Activated naive CD8-positive, alpha-beta T cell treated with anti-CD3 and anti-CD28 coated beads, Interleukin-2, amount 50 U/mL, for 16 hours (primary cell): ENCODE measurements around the gene SPIRE2.
"Not testable (repeated sequence)": the region's sequence is repeated elsewhere in the genome, so short reads cannot be mapped to it uniquely, and the experiment has no call there.

ENCODE experiments used
- DNase-seq: peaks from one replicate; pipeline ENCODE4 v3.0.0-alpha.2; 2020; ENCODE audit warnings: low read depth, low spot score

Gene SPIRE2

DNA sequence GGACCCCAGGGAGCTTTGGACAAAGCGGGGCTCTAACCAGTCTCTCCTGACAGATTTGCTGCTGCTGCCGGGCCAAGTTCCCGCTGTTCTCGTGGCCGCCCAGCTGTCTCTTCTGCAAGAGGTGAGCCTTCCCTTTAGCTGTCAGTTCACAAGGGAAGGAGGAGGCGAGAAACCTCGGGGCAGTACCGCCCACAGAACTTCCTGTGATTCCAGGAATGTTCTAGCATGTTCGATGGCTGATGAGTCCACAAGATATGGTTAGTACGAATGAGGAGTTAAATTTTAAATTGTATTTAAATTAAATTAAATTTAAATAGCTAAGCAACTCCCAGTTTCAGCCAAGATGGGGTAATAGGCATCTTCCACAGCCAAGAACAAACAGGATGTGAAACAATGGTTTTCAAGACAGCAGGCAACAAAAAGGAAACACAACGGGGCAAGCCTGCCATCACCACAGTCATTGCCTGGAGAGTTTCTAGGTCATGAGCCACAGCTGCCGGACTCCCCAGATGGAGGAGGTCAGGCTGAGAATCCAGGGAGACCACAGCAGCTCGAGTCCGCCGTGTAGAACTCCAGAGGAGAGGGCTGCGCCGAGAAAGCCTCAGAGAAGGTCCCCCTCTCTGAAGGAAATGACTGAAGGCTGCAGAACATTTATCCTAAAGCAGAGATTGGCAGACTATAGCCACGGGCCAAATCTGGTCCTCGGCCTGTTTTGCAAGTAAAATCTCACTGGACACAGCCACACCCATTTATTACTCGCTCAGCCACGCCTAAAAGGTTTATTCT is 35.7 kb downstream of the SPIRE2 start:
- no peak for DNase-seq

DNA sequence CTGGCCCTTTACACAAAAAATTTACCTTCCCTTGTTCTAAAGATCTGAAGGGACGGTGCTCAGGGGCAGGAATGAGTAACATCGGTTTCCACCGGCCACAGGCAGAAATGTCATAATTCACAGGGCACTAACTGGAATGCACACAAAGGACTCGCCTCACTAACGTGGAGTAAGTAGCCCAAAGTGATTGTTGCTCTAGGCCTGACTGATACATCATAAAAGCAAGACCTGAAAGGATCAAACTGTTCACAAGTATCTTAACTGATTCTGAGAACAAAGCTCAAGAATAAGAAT is 36.2 kb downstream of the SPIRE2 start:
- no peak for DNase-seq

DNA sequence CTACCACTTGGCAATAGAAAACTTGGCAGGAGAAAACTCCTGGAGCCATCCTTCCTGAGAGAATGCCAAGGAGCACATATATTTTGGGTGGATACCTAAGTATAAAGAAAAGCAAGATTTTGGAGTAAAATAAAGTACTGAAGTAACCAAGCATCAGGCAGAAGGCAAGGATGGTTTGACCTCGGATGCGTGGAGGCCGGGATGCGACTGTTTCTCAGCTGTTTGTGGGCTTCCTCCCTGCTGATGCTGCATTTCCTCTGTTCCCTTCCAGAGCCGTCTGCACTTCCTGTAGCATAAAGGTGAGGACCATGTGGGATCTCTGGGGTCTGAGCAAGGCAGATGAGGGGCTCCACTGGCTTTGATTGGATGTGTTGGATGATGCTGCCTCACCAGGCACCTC is 39.6 kb downstream of the SPIRE2 start:
- DNase-seq: no peak

DNA sequence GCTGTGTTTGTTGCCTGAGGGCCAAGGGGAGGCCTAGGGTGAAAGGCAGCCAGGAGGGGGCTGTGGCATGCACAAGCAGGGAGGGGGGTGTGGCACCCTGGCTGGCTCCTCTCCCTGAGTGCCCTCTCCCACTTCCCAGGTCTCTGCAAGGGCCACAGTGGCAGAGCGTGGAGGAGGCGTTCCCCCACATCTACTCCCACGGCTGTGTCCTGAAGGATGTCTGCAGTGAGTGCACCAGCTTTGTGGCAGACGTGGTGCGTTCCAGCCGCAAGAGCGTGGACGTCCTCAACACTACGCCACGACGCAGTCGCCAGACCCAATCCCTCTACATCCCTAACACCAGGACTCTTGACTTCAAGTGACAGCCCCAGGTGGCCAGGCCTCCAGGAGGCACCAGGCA is 41.6 kb downstream of the SPIRE2 start:
- no peak for DNase-seq

DNA sequence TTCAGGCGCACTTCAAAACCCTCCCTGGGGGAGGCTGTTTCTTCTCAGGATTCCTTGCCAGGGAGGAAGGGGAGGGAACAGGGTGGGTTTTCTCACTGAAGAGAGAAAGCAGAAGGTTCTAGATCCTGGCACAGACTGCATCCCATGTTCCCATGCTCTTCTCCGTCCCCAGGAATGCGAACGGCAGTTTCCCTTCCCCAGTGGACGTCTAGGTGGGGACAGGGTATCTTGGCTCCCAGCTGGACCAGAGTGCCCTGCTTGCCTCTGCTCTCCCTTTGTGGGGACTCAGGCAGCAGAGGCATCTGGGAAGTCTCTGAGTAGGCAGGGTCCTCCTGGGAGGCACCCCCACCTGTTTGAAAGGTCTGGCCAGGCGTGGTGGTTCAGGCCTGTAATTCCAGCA is 42.2 kb downstream of the SPIRE2 start:
- no peak for DNase-seq

DNA sequence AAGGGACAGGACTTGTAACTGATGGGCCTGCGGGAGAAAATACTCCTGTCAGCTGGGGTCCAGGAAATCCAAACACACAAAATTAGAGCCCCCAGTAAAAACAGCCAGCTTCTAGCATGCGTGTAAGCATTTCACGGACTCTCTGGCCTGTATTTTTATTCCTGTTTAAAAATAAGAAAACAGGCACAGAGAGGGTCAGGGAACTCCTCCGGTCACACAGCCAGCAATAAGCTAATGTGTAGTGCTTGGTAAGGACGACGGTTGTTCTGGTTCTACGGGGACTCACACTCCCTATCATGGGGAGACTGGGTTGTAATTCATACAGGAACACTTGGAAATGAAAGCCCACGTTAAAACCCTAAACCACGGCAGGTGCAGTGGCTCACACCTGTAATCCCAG is 43.6 kb downstream of the SPIRE2 start:
- DNase-seq: no peak

DNA sequence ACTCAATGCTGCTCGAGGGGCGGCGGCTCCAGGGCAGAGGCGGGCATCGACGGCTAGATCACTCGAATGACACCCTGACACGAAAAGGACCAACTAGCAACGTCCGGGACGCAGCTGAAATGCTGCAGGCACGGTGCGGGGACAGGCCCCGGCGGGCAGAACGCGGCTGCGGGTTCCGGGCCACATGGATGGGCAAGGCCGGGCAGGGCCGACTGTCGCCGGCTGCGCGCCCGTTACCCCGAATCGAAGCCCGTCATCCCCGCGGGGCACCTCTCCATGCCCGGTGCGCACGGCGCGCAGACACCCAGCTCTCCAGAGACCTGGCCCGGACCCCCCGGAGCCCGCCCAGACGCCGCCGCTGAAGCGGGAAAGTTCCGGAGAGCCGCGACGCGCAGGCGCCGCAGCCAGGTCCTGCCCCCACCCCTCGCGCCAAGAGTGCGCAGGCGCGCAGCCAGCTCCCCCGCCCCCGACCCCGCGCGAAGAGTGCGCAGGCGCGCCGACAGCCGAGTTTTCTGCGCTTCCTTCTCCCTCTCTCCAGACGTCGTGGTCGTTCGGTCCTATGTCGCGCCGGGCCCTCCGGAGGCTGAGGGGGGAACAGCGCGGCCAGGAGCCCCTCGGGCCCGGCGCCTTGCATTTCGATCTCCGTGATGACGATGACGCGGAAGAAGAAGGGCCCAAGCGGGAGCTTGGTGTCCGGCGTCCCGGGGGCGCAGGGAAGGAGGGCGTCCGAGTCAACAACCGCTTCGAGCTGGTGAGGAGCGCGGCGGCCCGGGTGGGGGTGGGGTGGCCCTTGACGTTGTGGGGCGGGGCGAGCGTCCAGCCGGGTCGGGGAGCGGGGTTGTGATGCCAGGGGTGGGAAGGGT is 45.1 kb downstream of the SPIRE2 start, which contains the start of gene TCF25:
TCF25 (plus strand) TSS at position 484 of the 863 bp plus-strand sequence; CDS start at position 560, 76 bp downstream.
- DNase-seq: peak; percentile 68

DNA sequence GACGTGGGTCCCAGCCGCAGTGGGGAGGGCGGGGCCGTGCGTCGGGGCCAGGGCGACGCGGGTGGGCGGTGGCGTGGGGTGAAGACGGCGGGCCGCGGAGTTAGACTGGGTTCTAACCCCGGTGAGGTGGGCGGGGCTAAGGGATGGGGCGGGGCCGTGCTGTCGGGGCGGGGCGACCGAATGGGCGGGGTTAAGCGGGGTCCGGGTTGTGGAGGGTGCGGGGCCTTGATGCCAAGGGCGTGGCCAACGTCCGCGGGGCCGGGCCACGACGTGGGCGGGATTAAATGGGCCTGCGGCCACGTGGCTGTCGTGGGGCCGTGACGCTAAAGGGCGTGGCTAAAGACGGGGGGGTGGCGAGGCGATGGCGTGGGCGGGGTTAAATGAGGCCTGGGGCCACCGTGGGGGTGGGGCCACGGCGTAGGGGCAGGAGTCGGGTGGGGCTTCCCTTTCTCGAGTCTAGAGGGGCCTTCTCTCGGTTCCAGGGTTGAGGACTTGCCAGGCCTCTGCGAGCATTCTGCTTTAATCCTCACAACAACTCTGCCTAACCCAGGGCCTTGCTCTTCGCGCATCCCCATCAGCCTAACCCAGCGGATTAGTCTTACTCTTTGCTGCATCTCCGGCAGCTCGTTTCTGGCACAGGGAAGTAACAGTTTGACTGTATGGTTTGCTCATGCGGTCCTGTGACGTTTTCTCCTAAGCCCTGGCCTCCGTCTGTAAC is 45.9 kb downstream of the SPIRE2 start:
- peak; percentile 87 for DNase-seq

DNA sequence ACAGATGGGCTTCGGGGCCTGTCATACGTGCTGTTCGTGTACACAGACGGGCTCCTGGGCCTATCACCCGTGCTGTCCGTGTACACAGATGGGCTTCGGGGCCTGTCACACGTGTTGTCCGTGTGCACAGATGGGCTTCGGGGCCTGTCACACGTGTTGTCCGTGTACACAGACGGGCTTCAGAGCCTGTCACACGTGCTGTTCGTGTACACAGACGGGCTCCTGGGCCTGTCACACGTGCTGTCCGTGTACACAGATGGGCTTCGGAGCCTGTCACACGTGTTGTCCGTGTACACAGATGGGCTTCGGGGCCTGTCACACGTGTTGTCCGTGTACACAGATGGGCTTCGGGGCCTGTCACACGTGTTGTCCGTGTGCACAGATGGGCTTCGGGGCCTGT is 50.8 kb downstream of the SPIRE2 start:
- DNase-seq: not testable (repeated sequence)

DNA sequence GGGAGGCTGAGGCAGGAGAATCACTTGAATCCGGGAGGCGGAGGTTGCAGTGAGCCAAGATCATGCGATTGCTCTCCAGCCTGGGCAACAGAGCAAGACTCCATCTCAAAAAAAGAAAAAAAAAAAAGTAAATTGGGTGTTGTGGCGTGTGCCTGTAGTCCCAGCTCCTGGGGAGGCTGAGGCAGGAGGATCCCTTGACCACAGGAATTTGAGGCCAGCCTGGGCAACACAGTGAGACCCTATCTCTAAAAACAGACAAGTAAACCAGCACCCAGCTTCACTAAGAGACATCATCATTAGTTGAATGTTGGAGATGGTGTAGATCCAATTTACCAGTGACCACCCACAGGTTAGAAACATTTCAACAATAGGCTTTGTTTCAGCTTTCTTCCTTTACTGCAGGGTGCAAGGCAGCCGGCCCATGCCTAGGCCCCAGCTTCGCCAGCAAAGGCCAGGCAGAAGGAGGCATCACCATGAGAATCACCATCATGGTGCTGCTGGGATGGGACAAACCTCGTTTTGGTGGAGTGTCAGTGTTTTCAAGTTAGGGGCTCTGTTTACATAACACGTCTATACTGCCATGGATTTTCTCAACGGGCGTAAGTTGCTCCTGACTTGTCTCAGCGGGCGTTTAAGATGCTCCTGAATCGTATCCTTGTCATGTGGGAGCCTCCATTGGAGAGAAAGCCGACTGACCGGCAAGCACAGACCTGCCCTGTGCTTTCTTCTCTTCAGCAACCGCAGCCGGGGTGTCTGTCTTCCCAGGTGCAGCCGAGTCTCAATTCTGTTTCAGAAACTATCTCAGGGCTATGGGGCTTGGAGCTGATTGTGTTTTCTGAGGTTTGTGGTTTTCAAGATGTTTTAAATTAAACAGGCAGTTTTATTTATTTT is 52.4 kb downstream of the SPIRE2 start:
- no peak for DNase-seq

DNA sequence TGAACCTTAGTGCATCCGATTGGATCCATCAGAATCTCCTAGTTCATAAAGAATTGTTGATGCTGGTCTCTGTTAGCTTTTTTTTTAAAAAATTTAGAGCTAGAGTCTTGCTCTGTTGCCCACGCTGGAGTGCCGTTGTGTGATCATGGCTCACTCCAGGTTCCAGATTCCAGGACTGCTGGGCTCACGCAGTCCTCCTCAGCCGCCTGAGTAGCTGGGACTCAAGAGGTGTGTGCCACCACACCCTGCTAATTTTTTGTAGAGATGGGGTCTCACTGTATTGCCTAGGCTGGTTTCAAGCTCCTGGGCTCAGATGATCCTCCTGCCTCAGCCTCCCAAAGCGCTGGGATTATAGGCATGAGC is 53.1 kb downstream of the SPIRE2 start:
- DNase-seq: no peak

DNA sequence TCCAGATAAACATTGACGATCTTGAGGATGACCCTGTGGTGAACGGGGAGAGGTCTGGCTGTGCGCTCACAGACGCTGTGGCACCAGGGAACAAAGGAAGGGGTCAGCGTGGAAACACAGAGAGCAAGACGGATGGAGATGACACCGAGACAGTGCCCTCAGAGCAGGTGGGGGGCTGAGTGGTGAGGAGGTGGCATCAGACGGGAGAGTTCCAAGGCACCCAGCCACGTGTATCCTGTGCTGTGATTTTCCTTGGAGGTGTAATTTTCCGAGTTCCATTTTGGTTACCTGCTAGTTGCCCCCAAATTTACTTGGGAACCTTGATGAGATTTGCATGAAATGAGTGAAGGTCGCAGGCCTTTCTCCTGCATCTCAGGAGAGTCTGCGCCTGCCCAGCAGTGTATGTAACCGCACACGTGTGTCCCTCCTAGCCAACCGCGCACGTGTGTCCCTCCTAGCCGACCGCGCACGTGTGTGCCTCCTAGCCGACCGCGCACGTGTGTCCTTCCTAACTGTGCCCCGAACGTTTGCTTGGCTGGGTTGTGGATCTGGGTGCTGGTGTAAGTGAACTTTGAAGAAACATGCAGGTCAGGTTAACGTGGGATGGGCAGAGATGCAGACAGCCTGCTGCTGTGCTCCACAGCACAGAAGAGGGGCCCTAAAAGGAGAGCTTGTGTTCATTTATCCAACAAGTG is 55.2 kb downstream of the SPIRE2 start:
- no peak for DNase-seq

DNA sequence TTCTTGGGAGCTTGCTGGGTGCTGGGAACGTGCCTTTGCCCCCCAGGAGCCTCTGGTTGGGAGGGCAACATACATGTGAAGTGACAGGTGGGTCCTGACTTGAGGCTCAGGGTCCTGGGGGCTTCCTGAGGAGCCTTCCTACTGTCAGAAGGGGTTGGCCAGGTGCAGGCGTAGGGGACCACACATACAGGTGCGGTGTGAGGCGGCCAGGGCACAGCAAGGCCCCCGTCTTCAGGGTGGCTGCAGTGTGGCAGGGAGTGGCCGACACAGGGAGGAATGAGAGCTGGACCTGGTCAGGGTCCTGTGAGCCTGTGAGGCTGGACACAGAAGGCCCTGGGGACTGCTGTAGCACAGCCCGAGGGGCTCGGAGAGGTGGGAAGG is 55.8 kb downstream of the SPIRE2 start:
- DNase-seq: no peak

DNA sequence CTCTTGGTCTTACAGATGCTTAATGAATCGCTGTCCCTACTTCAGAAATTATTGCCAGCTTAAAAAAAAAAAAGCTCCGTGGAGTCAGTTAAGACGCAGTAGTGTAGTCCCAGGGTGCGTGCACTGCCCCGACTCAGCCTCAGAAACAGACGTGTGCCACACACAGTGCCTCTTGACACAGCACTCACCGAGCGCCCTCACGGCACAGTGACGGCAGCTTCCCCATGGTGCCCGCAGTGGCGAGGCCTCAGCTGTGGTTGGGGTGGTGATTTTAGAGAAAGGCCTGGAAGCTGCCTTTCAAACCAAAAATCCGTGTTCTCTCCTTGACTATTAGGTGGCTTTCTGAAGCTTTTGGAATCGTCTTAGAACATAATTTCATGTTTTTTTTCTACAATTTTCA is 59.0 kb downstream of the SPIRE2 start:
- DNase-seq: no peak

DNA sequence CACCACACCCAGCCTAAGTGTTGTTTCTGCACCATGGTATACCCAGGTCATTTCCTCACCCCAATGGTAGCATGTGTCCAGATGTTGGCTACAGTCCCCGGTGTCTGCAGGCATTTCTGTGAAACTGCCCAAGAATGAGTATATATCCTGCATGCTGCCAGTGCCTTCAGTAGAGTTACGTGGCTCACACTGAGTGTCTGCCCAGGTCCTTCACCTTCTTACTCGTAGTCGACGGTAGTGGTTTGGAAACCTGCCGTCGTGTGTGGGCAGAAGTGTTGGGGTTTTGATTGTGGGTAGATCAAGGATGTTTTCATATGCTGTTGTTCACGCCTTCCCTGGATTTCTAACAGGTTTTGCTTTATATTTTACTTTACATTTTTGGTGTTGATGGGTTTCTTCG is 61.9 kb downstream of the SPIRE2 start:
- DNase-seq: peak; percentile 9

DNA sequence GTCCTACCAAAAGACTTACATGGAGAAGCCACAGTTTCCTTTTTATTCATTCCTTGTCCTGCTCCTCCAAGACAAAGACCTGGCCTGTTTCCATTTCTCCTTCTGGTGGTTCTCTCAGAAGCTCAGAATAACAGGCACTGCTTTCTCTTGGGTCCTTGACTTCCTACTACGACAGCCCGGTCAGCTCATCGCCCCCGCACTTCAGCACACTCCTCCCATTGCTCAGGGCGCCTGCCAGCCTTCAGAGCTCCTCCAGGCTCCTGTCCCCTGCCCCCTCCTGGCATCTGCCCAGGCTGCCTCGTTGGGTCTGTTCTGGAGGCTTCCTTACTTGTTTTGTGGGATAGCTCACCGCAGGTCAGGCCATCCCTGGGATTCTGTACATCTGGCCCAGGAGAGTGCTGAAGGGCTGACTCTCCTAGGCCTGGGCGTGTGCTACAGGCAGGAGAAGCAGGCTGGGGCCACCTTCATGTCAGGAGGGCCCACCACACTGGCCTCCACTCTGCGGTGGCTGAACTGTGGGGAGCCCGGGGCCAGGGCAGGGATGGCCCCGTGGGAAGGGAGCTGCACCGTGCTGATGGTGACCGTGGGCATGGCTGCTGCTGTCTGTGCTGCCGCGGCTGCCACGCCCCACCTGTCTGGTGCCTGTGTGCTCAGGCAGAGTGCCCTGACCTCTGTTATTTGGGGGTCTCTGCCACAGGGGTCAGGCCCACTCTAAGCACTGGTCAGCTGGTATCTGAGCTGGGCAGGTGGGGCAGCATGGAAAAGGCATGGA is 62.8 kb downstream of the SPIRE2 start:
- DNase-seq: no peak

DNA sequence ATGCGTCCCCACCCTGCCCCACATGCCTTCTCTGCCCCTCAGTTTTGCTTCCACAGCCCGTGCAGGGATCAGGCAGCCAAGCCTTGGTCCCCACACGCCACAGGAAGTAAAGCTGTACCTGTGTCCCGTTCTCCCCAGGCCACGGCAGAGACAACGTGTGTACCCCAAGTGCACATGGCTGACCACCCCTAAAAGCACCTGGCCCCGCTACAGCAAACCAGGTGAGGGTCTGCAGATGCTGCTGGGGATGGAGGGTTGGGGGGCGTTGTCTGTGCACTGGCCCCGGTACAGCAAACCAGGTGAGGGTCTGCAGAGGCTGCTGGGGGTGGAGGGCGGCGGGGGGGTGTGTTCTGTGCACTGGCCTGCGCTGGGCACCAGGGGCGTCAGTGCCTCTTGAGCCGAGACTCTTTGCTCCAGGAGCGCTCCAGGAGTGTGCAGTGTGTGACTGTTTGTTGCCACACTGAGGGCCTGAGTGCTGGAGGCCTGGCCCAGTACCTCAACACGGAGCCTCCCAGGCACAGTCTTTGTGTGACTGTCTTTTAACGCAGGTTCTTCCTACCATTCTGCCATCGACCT is 63.9 kb downstream of the SPIRE2 start:
- DNase-seq: no peak

DNA sequence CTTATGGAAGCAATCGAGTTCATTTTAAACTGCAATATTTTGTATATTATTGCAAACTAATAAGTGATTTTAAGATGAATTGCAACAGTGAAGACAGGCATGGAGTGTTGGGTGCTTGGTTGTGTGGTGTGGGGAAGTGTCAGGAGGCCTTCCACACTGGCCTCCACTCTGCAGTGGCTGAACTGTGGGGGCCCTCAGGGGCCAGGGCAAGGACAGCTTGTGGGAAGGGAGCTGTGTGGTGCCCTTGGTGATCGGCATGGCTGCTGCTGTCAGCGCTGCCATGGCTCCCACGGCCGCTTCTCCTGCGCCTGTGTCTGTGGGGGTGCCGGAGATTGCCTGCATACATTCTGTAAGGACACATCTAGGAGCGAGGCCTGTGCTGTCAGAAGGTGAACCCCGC is 64.4 kb downstream of the SPIRE2 start:
- DNase-seq: no peak

DNA sequence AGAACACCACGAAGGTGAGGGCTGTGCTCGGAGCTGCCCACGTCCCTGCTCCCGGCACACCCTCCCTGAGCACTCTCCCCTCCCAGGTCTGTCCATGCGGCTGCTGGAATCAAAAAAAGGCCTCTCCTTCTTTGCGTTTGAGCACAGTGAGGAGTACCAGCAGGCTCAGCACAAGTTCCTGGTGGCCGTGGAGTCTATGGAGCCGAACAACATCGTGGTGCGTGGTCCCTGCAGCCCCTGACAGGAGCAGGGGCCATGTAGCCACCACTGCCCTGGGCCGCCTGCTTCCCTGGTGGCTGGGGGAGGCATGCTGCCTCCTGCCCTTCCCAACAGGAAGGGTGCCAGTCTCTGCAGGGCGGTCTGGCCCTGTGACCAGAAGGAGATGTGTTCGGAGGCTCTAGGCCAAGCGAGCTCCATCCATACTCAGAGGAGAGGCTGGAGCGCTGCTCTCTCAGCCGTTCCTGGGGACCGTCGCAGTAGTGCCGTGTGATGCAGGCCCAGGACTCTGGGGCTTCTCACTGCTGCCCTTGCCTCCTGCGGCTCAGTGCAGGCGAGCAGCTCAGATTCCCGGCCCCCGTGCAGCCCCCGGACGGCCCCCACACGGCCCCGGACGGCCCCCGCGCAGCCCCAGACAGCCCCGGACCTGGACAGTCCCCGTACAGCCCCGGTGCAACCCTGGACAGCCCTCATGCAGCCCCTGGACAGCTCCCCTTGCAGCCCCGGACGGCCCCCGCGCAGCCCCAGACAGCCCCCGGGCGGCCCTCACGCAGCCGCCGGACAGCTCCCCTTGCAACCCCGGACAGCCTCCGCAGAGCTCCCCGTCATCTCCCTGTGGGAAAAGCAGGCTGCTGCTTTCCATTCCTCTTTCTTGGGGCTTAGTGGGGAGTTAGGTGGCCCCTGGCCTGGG is 65.6 kb downstream of the SPIRE2 start:
- DNase-seq: no peak
